ENCODE data around the gene CUL7.
"Not testable (repeated sequence)": the region's sequence is repeated elsewhere in the genome, so short reads cannot be mapped to it uniquely, and the experiment has no call there.

Gene CUL7

GRCh38 chr6:43043310-43043709 lies 10.3 kb downstream of the CUL7 start:
- no peak overlapping the region for H2BK12ac ChIP-seq (ENCODE audit: low read length)
- no peaks in the 10 kb centered on the region for H3K27me3 ChIP-seq (ENCODE audit: control insufficient read depth in 3 of 3, insufficient read depth in 3 of 3, low read depth in 1 of 3, low read length in 3 of 3)
- no peak overlapping the region for H3K4me2 ChIP-seq (ENCODE audit: insufficient read depth, low read length, poor library complexity, severe bottlenecking)
- H4K8ac ChIP-seq (ENCODE audit: low read depth, low read length), result no peak overlapping the region
- no peak overlapping the region for H3K4me3 ChIP-seq (ENCODE audit: low read length in 2 of 2)
- H3K36me3 ChIP-seq (replicated peaks in 1 of 2; ENCODE audit: control insufficient read depth in 2 of 2, insufficient read depth in 2 of 2, low read length in 2 of 2), result peaks cover 61 to 89% of the 10 kb centered on the region in 2 donors
- H3K4me1 ChIP-seq (ENCODE audit: control insufficient read depth in 2 of 2, insufficient read depth in 1 of 2, low read depth in 1 of 2, low read length in 2 of 2), result no peaks in the 10 kb centered on the region
- no peak overlapping the region for H2BK5ac ChIP-seq (ENCODE audit: low read length)
- H3K9ac ChIP-seq (ENCODE audit: low read depth, low read length, poor library complexity), result no peak overlapping the region
- no peak overlapping the region for H2BK15ac ChIP-seq (ENCODE audit: low read length)
- H3K4ac ChIP-seq (ENCODE audit: low read length), result no peak overlapping the region
- WGBS, 2 donors (ENCODE audit: extremely low coverage in 2 of 2, insufficient read length in 2 of 2, insufficient replicate concordance in 1 of 2), result no CpG with 5 or more reads among the region's 9 CpGs
- H2BK120ac ChIP-seq (ENCODE audit: low read depth, low read length), result no peak overlapping the region
- no peaks in the 10 kb centered on the region for H3K79me1 ChIP-seq (ENCODE audit: low read depth, low read length)
- H3K18ac ChIP-seq (ENCODE audit: low read length), result peak overlapping the region; percentile 24
- H2AK5ac ChIP-seq (ENCODE audit: low read depth, low read length), result no peak overlapping the region
- peaks cover 0 to 5% of the 10 kb centered on the region in 2 donors for H3K9me3 ChIP-seq (replicated peaks in 1 of 2; ENCODE audit: control insufficient read depth in 2 of 2, insufficient read depth in 1 of 2, low read depth in 1 of 2, low read length in 2 of 2)
- no peak overlapping the region for H3K27ac ChIP-seq (replicated peaks; ENCODE audit: low read length)
- no peak overlapping the region for H4K91ac ChIP-seq (ENCODE audit: low read depth, low read length, poor library complexity)
- no peak overlapping the region for H3K23ac ChIP-seq (ENCODE audit: low read depth, low read length, poor library complexity)
- no peak for DNase-seq (ENCODE audit: low spot score)
- no peak overlapping the region for H3K14ac ChIP-seq (ENCODE audit: low read length)
- no peak overlapping the region for H2AFZ ChIP-seq (ENCODE audit: low read length)

GRCh38 chr6:43041475-43041874 lies 12.2 kb downstream of the CUL7 start:
- H4K8ac ChIP-seq (ENCODE audit: low read depth, low read length); H2BK120ac ChIP-seq (ENCODE audit: low read depth, low read length); H2BK12ac ChIP-seq (ENCODE audit: low read length); H4K91ac ChIP-seq (ENCODE audit: low read depth, low read length, poor library complexity); H3K14ac ChIP-seq (ENCODE audit: low read length); H2AK5ac ChIP-seq (ENCODE audit: low read depth, low read length); H3K23ac ChIP-seq (ENCODE audit: low read depth, low read length, poor library complexity); H2BK15ac ChIP-seq (ENCODE audit: low read length); H3K9me3 ChIP-seq (replicated peaks in 1 of 2; ENCODE audit: control insufficient read depth in 2 of 2, insufficient read depth in 1 of 2, low read depth in 1 of 2, low read length in 2 of 2); DNase-seq (ENCODE audit: low spot score); H3K18ac ChIP-seq (ENCODE audit: low read length); H3K27me3 ChIP-seq (ENCODE audit: control insufficient read depth in 3 of 3, insufficient read depth in 3 of 3, low read depth in 1 of 3, low read length in 3 of 3); H3K79me1 ChIP-seq (ENCODE audit: low read depth, low read length); H3K4ac ChIP-seq (ENCODE audit: low read length); H3K4me1 ChIP-seq (ENCODE audit: control insufficient read depth in 2 of 2, insufficient read depth in 1 of 2, low read depth in 1 of 2, low read length in 2 of 2); H2BK5ac ChIP-seq (ENCODE audit: low read length); H3K4me3 ChIP-seq (ENCODE audit: low read length in 2 of 2); H3K4me2 ChIP-seq (ENCODE audit: insufficient read depth, low read length, poor library complexity, severe bottlenecking); H2AFZ ChIP-seq (ENCODE audit: low read length); H3K27ac ChIP-seq (replicated peaks; ENCODE audit: low read length); H3K9ac ChIP-seq (ENCODE audit: low read depth, low read length, poor library complexity): not testable (repeated sequence)
- no CpG with 5 or more reads among the region's 8 CpGs for WGBS, 2 donors (ENCODE audit: extremely low coverage in 2 of 2, insufficient read length in 2 of 2, insufficient replicate concordance in 1 of 2)
- peaks cover 66 to 89% of the 10 kb centered on the region in 2 donors for H3K36me3 ChIP-seq (replicated peaks in 1 of 2; ENCODE audit: control insufficient read depth in 2 of 2, insufficient read depth in 2 of 2, low read length in 2 of 2)

GRCh38 chr6:43040542-43041257 lies 13.0 kb downstream of the CUL7 start:
- Histone ChIP-seq H3K27ac (replicated peaks; ENCODE audit: low read length) (no peak overlapping the region), H2BK5ac (ENCODE audit: low read length) (peak overlapping the region; percentile 24), H3K4me1 (ENCODE audit: control insufficient read depth in 2 of 2, insufficient read depth in 1 of 2, low read depth in 1 of 2, low read length in 2 of 2) (peaks cover 0 to under 1% of the 10 kb centered on the region in 2 donors), H3K4ac (ENCODE audit: low read length) (peak overlapping the region; percentile 37), H4K8ac (ENCODE audit: low read depth, low read length) (no peak overlapping the region), H3K9ac (ENCODE audit: low read depth, low read length, poor library complexity) (no peak overlapping the region), H4K91ac (ENCODE audit: low read depth, low read length, poor library complexity) (no peak overlapping the region), H2AK5ac (ENCODE audit: low read depth, low read length) (no peak overlapping the region), H3K23ac (ENCODE audit: low read depth, low read length, poor library complexity) (peak overlapping the region; percentile 94), H3K9me3 (replicated peaks in 1 of 2; ENCODE audit: control insufficient read depth in 2 of 2, insufficient read depth in 1 of 2, low read depth in 1 of 2, low read length in 2 of 2) (peaks cover 0 to 5% of the 10 kb centered on the region in 2 donors), H3K18ac (ENCODE audit: low read length) (no peak overlapping the region), H3K36me3 (replicated peaks in 1 of 2; ENCODE audit: control insufficient read depth in 2 of 2, insufficient read depth in 2 of 2, low read length in 2 of 2) (peaks cover 64 to 86% of the 10 kb centered on the region in 2 donors), H3K79me1 (ENCODE audit: low read depth, low read length) (peaks cover 4% of the 10 kb centered on the region), H3K4me2 (ENCODE audit: insufficient read depth, low read length, poor library complexity, severe bottlenecking) (no peak overlapping the region), H2AFZ (ENCODE audit: low read length) (no peak overlapping the region), H2BK15ac (ENCODE audit: low read length) (no peak overlapping the region), H2BK120ac (ENCODE audit: low read depth, low read length) (no peak overlapping the region), H2BK12ac (ENCODE audit: low read length) (peak overlapping the region; percentile 41), H3K14ac (ENCODE audit: low read length) (no peak overlapping the region), H3K27me3 (ENCODE audit: control insufficient read depth in 3 of 3, insufficient read depth in 3 of 3, low read depth in 1 of 3, low read length in 3 of 3) (no peaks in the 10 kb centered on the region), H3K4me3 (ENCODE audit: low read length in 2 of 2) (no peak overlapping the region)
- no peak for DNase-seq (ENCODE audit: low spot score)
- no CpG with 5 or more reads among the region's 18 CpGs for WGBS, 2 donors (ENCODE audit: extremely low coverage in 2 of 2, insufficient read length in 2 of 2, insufficient replicate concordance in 1 of 2)

- Histone ChIP-seq H3K79me1 (ENCODE audit: low read depth, low read length) (peaks cover 4% of the 10 kb centered on the region), H3K23ac (ENCODE audit: low read depth, low read length, poor library complexity) (no peak overlapping the region), H3K18ac (ENCODE audit: low read length) (no peak overlapping the region), H3K9me3 (replicated peaks in 1 of 2; ENCODE audit: control insufficient read depth in 2 of 2, insufficient read depth in 1 of 2, low read depth in 1 of 2, low read length in 2 of 2) (peaks cover 0 to 2% of the 10 kb centered on the region in 2 donors), H4K8ac (ENCODE audit: low read depth, low read length) (no peak overlapping the region), H3K4me2 (ENCODE audit: insufficient read depth, low read length, poor library complexity, severe bottlenecking) (no peak overlapping the region), H2BK120ac (ENCODE audit: low read depth, low read length) (no peak overlapping the region), H2BK12ac (ENCODE audit: low read length) (no peak overlapping the region), H3K27ac (replicated peaks; ENCODE audit: low read length) (no peak overlapping the region), H3K14ac (ENCODE audit: low read length) (no peak overlapping the region), H2BK5ac (ENCODE audit: low read length) (no peak overlapping the region), H3K4me1 (ENCODE audit: control insufficient read depth in 2 of 2, insufficient read depth in 1 of 2, low read depth in 1 of 2, low read length in 2 of 2) (peaks cover 0 to 3% of the 10 kb centered on the region in 2 donors), H2AFZ (ENCODE audit: low read length) (no peak overlapping the region), H3K4ac (ENCODE audit: low read length) (no peak overlapping the region), H3K27me3 (ENCODE audit: control insufficient read depth in 3 of 3, insufficient read depth in 3 of 3, low read depth in 1 of 3, low read length in 3 of 3) (no peaks in the 10 kb centered on the region), H3K4me3 (ENCODE audit: low read length in 2 of 2) (no peak overlapping the region), H2BK15ac (ENCODE audit: low read length) (no peak overlapping the region), H3K36me3 (replicated peaks in 1 of 2; ENCODE audit: control insufficient read depth in 2 of 2, insufficient read depth in 2 of 2, low read length in 2 of 2) (peaks cover 61 to 86% of the 10 kb centered on the region in 2 donors), H3K9ac (ENCODE audit: low read depth, low read length, poor library complexity) (no peak overlapping the region), H2AK5ac (ENCODE audit: low read depth, low read length) (no peak overlapping the region), H4K91ac (ENCODE audit: low read depth, low read length, poor library complexity) (no peak overlapping the region)
- WGBS, 2 donors (ENCODE audit: extremely low coverage in 2 of 2, insufficient read length in 2 of 2, insufficient replicate concordance in 1 of 2), result no CpG with 5 or more reads among the region's 9 CpGs
- DNase-seq (ENCODE audit: low spot score), result no peak
These were observed 14.9 kb downstream of the CUL7 start for GRCh38 chr6:43038727-43039126.

All from neuronal stem cell (in vitro differentiated cells).